OCI-LY7 (cell line): ENCODE measurements around the gene MAP3K10. TPM values are rescaled to one million over a fixed set of nuclear protein-coding genes. Genes with fewer than 3 reads are reported as not detected.

Experiments used
- BruUV-seq: library from RNA; stranded (reverse); fragments of 400-500 nt; replicated peaks from 2 replicates; lab custom pipeline; 2021; lab: Mats Ljungman, UMichigan
- CTCF ChIA-PET: fragments of 300-600 bp; sonication (Branson Sonifier 250); formaldehyde crosslinking; loops from one replicate; lab custom pipeline; 2022; ENCODE audit warnings: antibody characterized with exemption; ENCODE audit not compliant: unreplicated experiment; lab: Charles Lee
- POLR2A ChIA-PET: fragments of 300-600 bp; sonication (Branson Sonifier 250); formaldehyde crosslinking; loops from one replicate; lab custom pipeline; 2022; ENCODE audit warnings: antibody characterized with exemption; lab: Charles Lee
- DNase-seq: peaks from one replicate; pipeline ENCODE4 v3.0.0-alpha.2; 2015; ENCODE audit warnings: low spot score
- H2AFZ ChIP-seq: fragments of 200-600 bp; sonication (generic), shearing (Covaris generic); 2 replicates; pipeline ENCODE4 v1.6.1; 2014; ENCODE audit warnings: mild to moderate bottlenecking, antibody characterized with exemption, low read length, moderate library complexity
- H3K27ac ChIP-seq: fragments of 200-600 bp; sonication (generic); 2 replicates; pipeline ENCODE4 v1.5.1; 2014; ENCODE audit warnings: mixed run types, low read depth, mild to moderate bottlenecking, moderate library complexity, low read length, inconsistent platforms; ENCODE audit not compliant: poor library complexity, severe bottlenecking
- H3K36me3 ChIP-seq: fragments of 200-600 bp; sonication (generic); 2 replicates; pipeline ENCODE4 v1.6.1; 2014; ENCODE audit warnings: mild to moderate bottlenecking, antibody characterized with exemption, low read length, moderate library complexity, mixed read lengths; ENCODE audit not compliant: insufficient read depth
- H3K4me1 ChIP-seq: fragments of 200-600 bp; sonication (generic); 2 replicates; pipeline ENCODE4 v1.5.1; 2014; ENCODE audit warnings: mild to moderate bottlenecking, low read length; ENCODE audit not compliant: insufficient read depth, poor library complexity, severe bottlenecking
- H3K4me2 ChIP-seq: fragments of 200-600 bp; sonication (generic); 2 replicates; pipeline ENCODE4 v1.6.1; 2014; ENCODE audit warnings: mild to moderate bottlenecking, low read length
- H3K4me3 ChIP-seq: fragments of 200-600 bp; sonication (generic); 2 replicates; pipeline ENCODE4 v1.5.1; 2014; ENCODE audit warnings: mild to moderate bottlenecking, low read depth, low read length; ENCODE audit not compliant: poor library complexity, severe bottlenecking
- H3K79me2 ChIP-seq: fragments of 200-600 bp; sonication (generic); 2 replicates; pipeline ENCODE4 v1.6.1; 2016; ENCODE audit warnings: low read depth, mild to moderate bottlenecking, low read length, moderate library complexity, mixed read lengths; ENCODE audit not compliant: insufficient read depth
- H3K9me2 ChIP-seq: fragments of 200-600 bp; sonication (generic); 2 replicates; pipeline ENCODE4 v1.6.1; 2016; ENCODE audit warnings: mild to moderate bottlenecking, low read length, mixed read lengths; ENCODE audit not compliant: insufficient read depth
- H3K9me3 ChIP-seq: fragments of 200-600 bp; sonication (generic); 2 replicates; pipeline ENCODE4 v1.6.1; 2014; ENCODE audit warnings: mild to moderate bottlenecking, mixed run types, low read length, mixed read lengths
- H4K20me1 ChIP-seq: fragments of 200-600 bp; sonication (generic); 2 replicates; pipeline ENCODE4 v1.6.1; 2014; ENCODE audit warnings: mild to moderate bottlenecking, antibody characterized with exemption, low read length, moderate library complexity, mixed read lengths; ENCODE audit not compliant: insufficient read depth
- CTCF ChIP-seq: fragments of 200-600 bp; sonication (generic); conservative IDR thresholded peaks from 2 replicates; pipeline ENCODE4 v1.5.1; 2014; ENCODE audit warnings: mild to moderate bottlenecking, antibody characterized with exemption, low read length, moderate library complexity, mixed read lengths
- EZH2phosphoT487 ChIP-seq: fragments of 200-600 bp; sonication (generic); IDR thresholded peaks from 2 replicates; pipeline ENCODE4 v1.6.1; 2018; ENCODE audit warnings: low read depth, borderline replicate concordance, mild to moderate bottlenecking, mixed run types, antibody characterized with exemption, low read length, moderate library complexity, mixed read lengths
- intact Hi-C: fragments of 100-400 bp; cut with micrococcal nuclease; formaldehyde crosslinking; loops from one replicate; pipeline ENCODE4 v1.10.0; 2022; ENCODE audit not compliant: unreplicated experiment
- total RNA-seq, 2 experiments: library from RNA; depleted of rRNA in 1 of 2; stranded (reverse); fragments of >200 nt in 1 of 2; shearing (Covaris generic) in 1 of 2; gene quantifications; 2 replicates each; pipeline ENCODE4 v1.2.3, GENCODE V29; 2014 to 2022

Gene MAP3K10
- total RNA-seq, 2 experiments from 2014 or later = 20.6 to 32.5 TPM

- BruUV-seq = no TSS peak
- ChIA-PET CTCF (no interaction called here), POLR2A (no interaction called here)
- H2AFZ ChIP-seq = no peak overlapping the region
- H3K4me2 ChIP-seq = no peak overlapping the region
- no peak overlapping the region for H3K27ac ChIP-seq
- no peaks in the 10 kb centered on the region for H4K20me1 ChIP-seq
- no peak for TF ChIP-seq CTCF
- TF ChIP-seq EZH2phosphoT487 = no peak
- DNase-seq = no peak
- peaks cover 29% of the 10 kb centered on the region for H3K4me1 ChIP-seq
- no peaks in the 10 kb centered on the region for H3K79me2 ChIP-seq
- H3K4me3 ChIP-seq = no peak overlapping the region
- no peaks in the 10 kb centered on the region for H3K9me3 ChIP-seq
- intact Hi-C loops = loop anchor here (10.0 kb wide), 2 partner anchors 137 to 377 kb away; partner anchors contain the start of gene AKT2
- H3K36me3 ChIP-seq = no peaks in the 10 kb centered on the region
- no peaks in the 10 kb centered on the region for H3K9me2 ChIP-seq
Observed at GRCh38 chr19:40147338-40147692, 43.9 kb upstream of the MAP3K10 start.

GRCh38 chr19:40147693-40148347 lies 43.4 kb upstream of the MAP3K10 start:
- H3K4me3 ChIP-seq = no peak overlapping the region
- BruUV-seq = no TSS peak
- intact Hi-C loops = loop anchor here (10.0 kb wide), 2 partner anchors 137 to 377 kb away; partner anchors contain the start of gene AKT2

More at GRCh38 chr19:40147693-40148347, 43.4 kb upstream of the MAP3K10 start:
- DNase-seq = no peak
- Histone ChIP-seq H3K9me2 (no peaks in the 10 kb centered on the region), H2AFZ (no peak overlapping the region), H3K9me3 (no peaks in the 10 kb centered on the region), H4K20me1 (no peaks in the 10 kb centered on the region), H3K36me3 (no peaks in the 10 kb centered on the region), H3K27ac (no peak overlapping the region), H3K4me2 (no peak overlapping the region), H3K79me2 (no peaks in the 10 kb centered on the region), H3K4me1 (peaks cover 24% of the 10 kb centered on the region)
- ChIA-PET CTCF (no interaction called here), POLR2A (no interaction called here)
- TF ChIP-seq CTCF = no peak
- TF ChIP-seq EZH2phosphoT487 = no peak
